Renal cortex interstitium (tissue), 11 donors: ENCODE results near the gene SLC25A33. TPM values are rescaled to one million over a fixed set of nuclear protein-coding genes. Genes with fewer than 3 reads are reported as not detected.
"Not testable (repeated sequence)": the region's sequence is repeated elsewhere in the genome, so short reads cannot be mapped to it uniquely, and the experiment has no call there.

ENCODE experiments used
- DNase-seq, 11 donors: peaks; one replicate each; pipeline ENCODE4 v3.0.0-alpha.2; 2013; ENCODE audit warnings: low read depth in 9 of 11, low spot score in 4 of 11; ENCODE audit errors: extremely low read depth in 1 of 11
- polyA plus RNA-seq, 3 donors: library from polyadenylated mRNA; unstranded; fragments of 120-200 nt; gene quantifications; one replicate each; pipeline ENCODE4 v1.2.1, GENCODE V29; 2013; ENCODE audit not compliant: insufficient read length in 3 of 3

SLC25A33 gene
- polyA plus RNA-seq, 3 donors, result 4.1 to 4.9 (median 4.2) TPM

GRCh38 chr1:9529190-9529589 lies 10.1 kb upstream of the SLC25A33 start:
- DNase-seq, result no peak

- no peak for DNase-seq
Observed at GRCh38 chr1:9530320-9530719, 8.9 kb upstream of the SLC25A33 start.

- no peak for DNase-seq
Observed at GRCh38 chr1:9534953-9535352, 4.3 kb upstream of the SLC25A33 start.

- no peak for DNase-seq
Observed at GRCh38 chr1:9536301-9536700, 3.0 kb upstream of the SLC25A33 start.

- DNase-seq, result no peak
Observed at GRCh38 chr1:9537863-9538668, 1.2 kb upstream of the SLC25A33 start.

GRCh38 chr1:9538669-9539164 lies 548 bp upstream of the SLC25A33 start:
- DNase-seq, result no peak

- peak in 3 of 11 donors; percentile 28 to 44 (median 41) for DNase-seq
Observed at GRCh38 chr1:9539829-9540550, 725 bp downstream of the SLC25A33 start.

GRCh38 chr1:9542430-9542829 lies 3.2 kb downstream of the SLC25A33 start:
- peak in 6 of 11 donors; percentile 44 to 72 (median 66) for DNase-seq

- DNase-seq, result no peak
Observed at GRCh38 chr1:9544926-9545325, 5.7 kb downstream of the SLC25A33 start.

- DNase-seq, result no peak
Observed at GRCh38 chr1:9549955-9550546, 10.8 kb downstream of the SLC25A33 start.

GRCh38 chr1:9551984-9552383 lies 12.7 kb downstream of the SLC25A33 start:
- DNase-seq, result no peak

GRCh38 chr1:9553736-9554144 lies 14.5 kb downstream of the SLC25A33 start:
- no peak for DNase-seq

GRCh38 chr1:9555942-9556341 lies 16.7 kb downstream of the SLC25A33 start:
- DNase-seq, result no peak

GRCh38 chr1:9557624-9558023 lies 18.4 kb downstream of the SLC25A33 start:
- no peak for DNase-seq

- no peak for DNase-seq
Observed at GRCh38 chr1:9558271-9558945, 19.1 kb downstream of the SLC25A33 start.

GRCh38 chr1:9558946-9559545 lies 19.8 kb downstream of the SLC25A33 start:
- no peak for DNase-seq

- DNase-seq, result no peak
Observed at GRCh38 chr1:9559673-9560072, 20.4 kb downstream of the SLC25A33 start.

- not testable (repeated sequence) for DNase-seq
Observed at GRCh38 chr1:9560090-9560489, 20.8 kb downstream of the SLC25A33 start.

- DNase-seq, result peak in 8 of 11 donors; percentile 35 to 72 (median 60)
Observed at GRCh38 chr1:9561429-9561828, 22.2 kb downstream of the SLC25A33 start.
